Ovary (tissue), 3 donors: ENCODE results near the gene MAPKAPK2.

ENCODE experiments used
- POLR2A ChIP-seq: fragments of 450-650 bp; IDR thresholded peaks from one replicate; pipeline ENCODE4 v1.6.1; 2017; ENCODE audit warnings: antibody characterized with exemption, mild to moderate bottlenecking, moderate library complexity
- TF ChIP-seq, protein P1 (sequence below), 3 donors: fragments of 450-650 bp in 2 of 3; fragments of 200-600 bp in 1 of 3; IDR thresholded peaks; one replicate each; pipeline versions ENCODE4 v1.5.1 to v1.8.0; 2016 to 2022; ENCODE audit warnings: antibody characterized with exemption in 3 of 3, mild to moderate bottlenecking in 1 of 3
- donor health status: DM: no; HTN: no; CAD: no.

DNA sequence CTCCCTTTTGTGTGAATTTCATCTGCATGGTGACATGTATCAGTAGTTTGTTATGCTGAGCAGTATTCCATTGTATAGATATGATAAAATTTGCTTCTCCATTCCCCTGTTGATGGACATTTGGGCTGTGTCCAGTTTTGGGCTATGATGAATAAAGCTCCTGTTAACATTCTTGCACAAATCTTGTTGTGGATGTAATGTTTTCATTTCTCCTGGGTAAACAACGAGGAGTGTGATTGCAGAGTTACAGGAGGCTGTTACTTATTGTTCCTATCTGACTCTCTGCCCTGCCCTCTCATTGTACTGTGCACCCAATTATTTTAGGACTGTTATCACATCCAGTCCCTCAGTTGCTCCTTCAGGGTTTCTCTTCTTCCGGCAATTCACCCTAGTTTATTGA, 24.2 kb downstream of the MAPKAPK2 start:
- no peak for TF ChIP-seq POLR2A
- TF ChIP-seq, protein P1, sequence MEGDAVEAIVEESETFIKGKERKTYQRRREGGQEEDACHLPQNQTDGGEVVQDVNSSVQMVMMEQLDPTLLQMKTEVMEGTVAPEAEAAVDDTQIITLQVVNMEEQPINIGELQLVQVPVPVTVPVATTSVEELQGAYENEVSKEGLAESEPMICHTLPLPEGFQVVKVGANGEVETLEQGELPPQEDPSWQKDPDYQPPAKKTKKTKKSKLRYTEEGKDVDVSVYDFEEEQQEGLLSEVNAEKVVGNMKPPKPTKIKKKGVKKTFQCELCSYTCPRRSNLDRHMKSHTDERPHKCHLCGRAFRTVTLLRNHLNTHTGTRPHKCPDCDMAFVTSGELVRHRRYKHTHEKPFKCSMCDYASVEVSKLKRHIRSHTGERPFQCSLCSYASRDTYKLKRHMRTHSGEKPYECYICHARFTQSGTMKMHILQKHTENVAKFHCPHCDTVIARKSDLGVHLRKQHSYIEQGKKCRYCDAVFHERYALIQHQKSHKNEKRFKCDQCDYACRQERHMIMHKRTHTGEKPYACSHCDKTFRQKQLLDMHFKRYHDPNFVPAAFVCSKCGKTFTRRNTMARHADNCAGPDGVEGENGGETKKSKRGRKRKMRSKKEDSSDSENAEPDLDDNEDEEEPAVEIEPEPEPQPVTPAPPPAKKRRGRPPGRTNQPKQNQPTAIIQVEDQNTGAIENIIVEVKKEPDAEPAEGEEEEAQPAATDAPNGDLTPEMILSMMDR (IDR thresholded peaks at IDR 0.05): no peak
